NCI-H1417 treated with DMSO at 0.1 percent for 48 hours (cell line): ENCODE results near the gene NUP85.
A peak's percentile ranks its signal among the peaks of the same experiment; 100 is the strongest.
"Not testable (repeated sequence)": the region's sequence is repeated elsewhere in the genome, so short reads cannot be mapped to it uniquely, and the experiment has no call there.

Experiments
- DNase-seq: peaks from one replicate; lab custom pipeline; 2025; lab: John Stamatoyannopoulos, UW

NUP85 gene

GRCh38 chr17:75205037-75205792 is at the start of gene NUP85:
Gene NUP85, plus strand, starts transcription at chr17:75205679. Its CDS starts 83 bp downstream, at chr17:75205762.
- DNase-seq = peak; percentile 76

- not testable (repeated sequence) for DNase-seq
Measured at GRCh38 chr17:75158480-75158879, 47.0 kb upstream of the NUP85 start.

- no peak for DNase-seq
Measured at GRCh38 chr17:75159196-75160031, 46.1 kb upstream of the NUP85 start.

GRCh38 chr17:75160211-75160610 is 45.3 kb upstream of the NUP85 start:
- DNase-seq = no peak

GRCh38 chr17:75163074-75163473 is 42.4 kb upstream of the NUP85 start:
- DNase-seq = no peak

- not testable (repeated sequence) for DNase-seq
Measured at GRCh38 chr17:75164606-75165005, 40.9 kb upstream of the NUP85 start.

- DNase-seq = no peak
Measured at GRCh38 chr17:75168998-75169397, 36.5 kb upstream of the NUP85 start.

GRCh38 chr17:75173526-75173925 is 32.0 kb upstream of the NUP85 start:
- DNase-seq = no peak

- DNase-seq = no peak
Measured at GRCh38 chr17:75174996-75175395, 30.5 kb upstream of the NUP85 start.

GRCh38 chr17:75176625-75177024 is 28.9 kb upstream of the NUP85 start:
- no peak for DNase-seq

GRCh38 chr17:75178453-75178852 is 27.0 kb upstream of the NUP85 start:
- DNase-seq = no peak

GRCh38 chr17:75181110-75181509 is 24.4 kb upstream of the NUP85 start:
- DNase-seq = no peak

- DNase-seq = no peak
Measured at GRCh38 chr17:75181608-75182318, 23.7 kb upstream of the NUP85 start.

- no peak for DNase-seq
Measured at GRCh38 chr17:75182319-75182568, 23.2 kb upstream of the NUP85 start.

- peak; percentile 50 for DNase-seq
Measured at GRCh38 chr17:75182569-75183436, 22.7 kb upstream of the NUP85 start, which contains the start of gene SUMO2. Gene SUMO2, minus strand, starts transcription at chr17:75182959. Its CDS starts 125 bp downstream, at chr17:75182834.

- DNase-seq = no peak
Measured at GRCh38 chr17:75183999-75184884, 21.2 kb upstream of the NUP85 start.

GRCh38 chr17:75188614-75189013 is 16.9 kb upstream of the NUP85 start:
- no peak for DNase-seq

- DNase-seq = no peak
Measured at GRCh38 chr17:75191584-75191983, 13.9 kb upstream of the NUP85 start.

- no peak for DNase-seq
Measured at GRCh38 chr17:75194879-75195278, 10.6 kb upstream of the NUP85 start.

GRCh38 chr17:75199886-75200618 is 5.4 kb upstream of the NUP85 start:
- no peak for DNase-seq
